ENCODE data around the gene EXTL1.

EXTL1 gene

GRCh38 chr1:26044971-26045721 is 23.6 kb downstream of the EXTL1 start:
- no peak for DNase-seq

- no peak for DNase-seq
Measured at GRCh38 chr1:26045722-26046245, 24.2 kb downstream of the EXTL1 start, which contains the start of gene SLC30A2. SLC30A2 (minus strand) TSS chr1:26046118; CDS start chr1:26045896, 222 bp downstream.

- no peak for DNase-seq
Measured at GRCh38 chr1:26046246-26047095, 24.9 kb downstream of the EXTL1 start.

DNA sequence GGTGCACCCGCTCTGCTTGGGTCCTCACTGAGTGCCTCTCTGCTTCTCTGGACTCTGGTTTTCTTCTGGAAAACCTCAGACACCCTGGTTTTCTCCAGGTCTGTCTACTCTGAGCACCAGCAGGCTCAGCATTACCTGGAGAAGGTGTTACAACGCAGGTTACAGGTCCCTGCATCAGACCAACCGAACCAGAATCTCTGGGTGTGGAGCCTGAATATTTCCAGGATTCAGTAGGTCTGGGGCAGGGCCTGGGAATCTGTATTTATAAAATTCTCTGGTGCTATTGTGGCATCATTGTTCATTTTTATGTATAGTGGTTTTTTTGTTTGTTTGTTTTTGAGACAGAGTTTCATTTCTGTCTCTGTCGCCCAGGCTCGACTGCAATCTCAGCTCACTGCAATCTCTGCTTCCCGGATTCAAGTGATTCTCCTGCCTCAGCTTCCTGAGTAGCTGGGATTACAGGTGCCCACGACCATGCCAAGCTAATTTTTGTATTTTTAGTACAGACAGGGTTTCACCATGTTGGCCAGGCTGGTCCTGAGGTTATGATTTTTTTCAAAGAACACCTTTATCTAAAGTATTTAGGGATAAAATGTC is 25.8 kb downstream of the EXTL1 start:
- DNase-seq: no peak

- DNase-seq: no peak
Measured at GRCh38 chr1:26049531-26050247, 28.1 kb downstream of the EXTL1 start.

GRCh38 chr1:26050248-26050640 is 28.7 kb downstream of the EXTL1 start:
- DNase-seq: no peak

GRCh38 chr1:26053718-26054560 is 32.4 kb downstream of the EXTL1 start:
- DNase-seq: no peak

GRCh38 chr1:26055041-26055440 is 33.5 kb downstream of the EXTL1 start:
- no peak for DNase-seq

GRCh38 chr1:26057189-26057588 is 35.6 kb downstream of the EXTL1 start:
- DNase-seq: no peak

GRCh38 chr1:26058052-26058595 is 36.5 kb downstream of the EXTL1 start:
- no peak for DNase-seq

- DNase-seq: no peak
Measured at GRCh38 chr1:26059906-26060305, 38.3 kb downstream of the EXTL1 start.

- DNase-seq: no peak
Measured at GRCh38 chr1:26060832-26061574, 39.4 kb downstream of the EXTL1 start.

- no peak for DNase-seq
Measured at GRCh38 chr1:26064553-26064952, 43.0 kb downstream of the EXTL1 start.

DNA sequence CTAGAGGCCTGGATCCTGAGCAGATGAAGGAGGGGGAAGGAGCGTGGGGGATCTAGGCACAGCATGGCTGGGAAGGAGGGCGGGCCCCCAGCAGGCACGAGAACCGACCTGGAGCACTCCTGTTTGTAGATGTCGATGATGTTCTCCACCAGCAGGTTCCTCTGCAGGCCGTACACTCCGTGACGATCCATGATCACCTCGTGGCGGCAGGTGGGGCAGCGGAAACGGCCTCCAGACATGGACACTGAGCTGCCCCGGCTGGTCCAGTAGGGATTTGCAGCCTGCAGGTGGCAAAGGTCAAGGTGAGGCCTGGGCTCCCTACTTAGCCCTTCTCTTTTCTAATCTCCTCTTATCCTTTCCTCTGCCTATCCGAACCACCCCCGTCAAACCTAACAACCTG is 44.6 kb downstream of the EXTL1 start:
- DNase-seq: no peak

- DNase-seq: no peak
Measured at GRCh38 chr1:26066857-26067256, 45.3 kb downstream of the EXTL1 start.

DNA sequence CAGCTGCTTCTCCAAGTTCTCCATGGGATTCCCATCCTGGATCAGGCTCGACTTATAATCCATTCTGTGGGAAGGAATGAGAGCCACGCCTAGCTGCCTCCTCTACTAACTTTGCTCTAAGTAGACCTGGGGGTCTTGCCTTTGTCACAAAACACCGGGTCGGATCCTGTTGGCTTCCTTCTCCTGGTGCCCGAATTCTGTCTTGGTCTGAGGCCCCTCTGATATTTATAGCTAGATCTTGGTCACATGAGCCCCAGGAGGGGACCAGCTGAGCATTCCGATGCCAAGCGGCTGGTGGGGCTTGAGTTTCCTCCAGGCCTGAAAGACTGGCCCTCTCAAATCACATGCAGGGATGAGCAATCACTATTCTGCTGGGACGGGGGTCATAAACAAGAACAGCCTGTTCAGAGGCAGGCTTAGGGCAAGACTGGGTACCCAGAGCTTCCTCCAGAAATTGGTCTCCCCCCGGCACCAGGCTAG is 45.9 kb downstream of the EXTL1 start, which contains the start of gene TRIM63:
Gene TRIM63 (minus strand): TSS at position 199 of the 480 bp plus-strand sequence. CDS start 136 bp downstream, at position 63.
- DNase-seq: no peak

- DNase-seq: no peak
Measured at GRCh38 chr1:26069941-26070295, 48.3 kb downstream of the EXTL1 start.

DNA sequence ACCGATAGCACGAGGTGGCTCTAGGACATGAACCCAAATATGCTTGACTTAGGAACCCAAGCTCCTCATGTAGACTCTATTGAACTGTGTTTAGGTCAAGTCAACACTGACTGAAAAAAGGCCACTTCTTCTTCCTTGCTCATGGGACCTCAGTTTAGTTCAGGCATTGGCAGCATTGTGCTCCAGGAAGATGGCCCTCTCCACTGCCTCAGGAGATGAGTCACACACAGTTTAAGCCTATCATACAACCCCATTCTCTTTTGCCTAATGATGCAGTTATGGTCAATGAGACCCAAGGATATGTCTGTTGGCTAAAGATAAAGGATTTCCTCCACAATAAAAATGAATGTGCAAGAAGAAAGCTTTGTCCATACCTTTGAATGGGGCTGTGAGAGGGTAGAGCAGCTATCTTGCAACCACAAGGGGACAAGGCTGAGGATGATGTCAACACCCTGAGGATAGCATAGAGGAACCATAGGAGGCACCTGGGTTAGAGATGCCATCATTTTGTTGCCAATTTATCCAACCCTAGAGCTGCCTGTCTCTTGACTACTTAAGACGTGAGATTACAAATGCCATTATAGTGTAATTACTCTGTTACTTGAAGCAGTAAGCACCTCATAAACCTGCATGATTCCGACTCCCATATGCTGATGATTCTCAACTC is 48.9 kb downstream of the EXTL1 start:
- no peak for DNase-seq

DNA sequence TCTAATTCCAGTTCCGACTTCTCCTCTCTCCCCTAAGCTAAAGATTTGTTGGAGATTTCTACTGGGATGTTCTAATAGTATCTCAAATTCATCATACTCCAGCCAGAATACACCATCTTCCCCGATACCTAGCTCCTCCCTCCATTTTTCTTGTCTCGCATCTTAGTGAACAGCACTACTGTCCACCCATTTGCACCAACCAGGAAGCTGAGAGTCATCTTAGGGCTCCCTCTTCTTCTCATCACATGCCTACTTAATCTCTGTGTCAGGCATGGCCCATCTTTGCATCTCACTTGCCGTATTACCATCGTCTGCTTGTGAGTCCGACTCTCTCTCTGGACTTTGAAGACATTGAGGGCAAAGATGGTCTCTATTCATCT is 49.4 kb downstream of the EXTL1 start:
- DNase-seq: no peak

- DNase-seq: no peak
Measured at GRCh38 chr1:26072305-26072704, 50.7 kb downstream of the EXTL1 start.
